ENCODE results near the gene DENND1B. TPM values are rescaled to one million over a fixed set of nuclear protein-coding genes. Genes with fewer than 3 reads are reported as not detected.
A peak's percentile ranks its signal among the peaks of the same experiment; 100 is the strongest.
"Not testable (repeated sequence)": the region's sequence is repeated elsewhere in the genome, so short reads cannot be mapped to it uniquely, and the experiment has no call there.

Gene DENND1B
- total and polyA plus RNA-seq, 2 donors (not counting 1 experiment from before 2014, with no cell fraction given), result 4.3 to 25.4 TPM

- H4K20me1 ChIP-seq (ENCODE audit: control insufficient read depth, insufficient read depth, low read length, poor library complexity, severe bottlenecking), result no peaks in the 10 kb centered on the region
- H2AFZ ChIP-seq (ENCODE audit: insufficient read depth, low read depth, low read length, poor library complexity, severe bottlenecking), result no peak overlapping the region
- no peaks in the 10 kb centered on the region for H3K27me3 ChIP-seq (replicated peaks in 1 of 4; ENCODE audit: control extremely low read depth in 1 of 4, control insufficient read depth in 3 of 4, insufficient read depth in 4 of 4, low read length in 3 of 4)
- TF ChIP-seq EZH2 (IDR thresholded peaks at IDR 0.05; ENCODE audit: borderline replicate concordance, insufficient read depth, low read depth, low read length, poor library complexity, severe bottlenecking), result no peak
- no peak for TF ChIP-seq CTCF (IDR thresholded peaks at IDR 0.05)
- H3K27ac Mint-ChIP-seq, result no peak overlapping the region
- peak; percentile 14 for ATAC-seq (ENCODE audit: low read depth)
- peaks cover 3% of the 10 kb centered on the region for H3K79me2 ChIP-seq (ENCODE audit: control insufficient read depth, insufficient read depth, low read length)
- peaks cover 4% of the 10 kb centered on the region for H3K9me3 Mint-ChIP-seq (ENCODE audit: insufficient read depth)
- H3K9me3 ChIP-seq (ENCODE audit: control extremely low read depth in 1 of 3, control insufficient read depth in 2 of 3, insufficient read depth in 1 of 3, low read length in 2 of 3), result no peaks in the 10 kb centered on the region
- no peak overlapping the region for H3K4me3 ChIP-seq (ENCODE audit: control extremely low read depth in 1 of 5, extremely low read depth in 1 of 5, insufficient read depth in 1 of 5, low read depth in 2 of 5, low read length in 4 of 5)
- H3K27me3 Mint-ChIP-seq, result no peaks in the 10 kb centered on the region
- H3K4me3 Mint-ChIP-seq, result no peak overlapping the region
- CTCF ChIA-PET, result no interaction called here
- H3K4me1 Mint-ChIP-seq, result peaks cover 8% of the 10 kb centered on the region
- H3K36me3 ChIP-seq (replicated peaks in 1 of 2; ENCODE audit: control extremely low read depth in 1 of 2, control insufficient read depth in 1 of 2, extremely low read depth in 1 of 2, insufficient read depth in 2 of 2, low read length in 1 of 2), result no peaks in the 10 kb centered on the region
- WGBS (ENCODE audit: insufficient coverage), result no CpG with 5 or more reads among the region's 1 CpG
- H3K4me2 ChIP-seq (replicated peaks; ENCODE audit: low read depth, low read length, poor library complexity, severe bottlenecking), result no peak overlapping the region
- peaks cover 0 to 3% of the 10 kb centered on the region in 2 donors for H3K4me1 ChIP-seq (ENCODE audit: control insufficient read depth in 2 of 2, insufficient read depth in 2 of 2, low read length in 2 of 2)
- POLR2A ChIA-PET, result no interaction called here
- intact Hi-C loops (cut with micrococcal nuclease), result no loop called here
- H3K9ac ChIP-seq (ENCODE audit: low read length), result no peak overlapping the region
- H3K27ac ChIP-seq (ENCODE audit: low read length in 2 of 2), result no peak overlapping the region
- DNase-seq, result peak; percentile 24
These were observed 68.7 kb downstream of the DENND1B start for GRCh38 chr1:197706601-197707000.

- ChIA-PET CTCF (no interaction called here), POLR2A (no interaction called here)
- no peak for TF ChIP-seq EZH2 (IDR thresholded peaks at IDR 0.05; ENCODE audit: borderline replicate concordance, insufficient read depth, low read depth, low read length, poor library complexity, severe bottlenecking)
- TF ChIP-seq CTCF (IDR thresholded peaks at IDR 0.05), result no peak
- H3K4me3 ChIP-seq (ENCODE audit: control extremely low read depth in 1 of 5, extremely low read depth in 1 of 5, insufficient read depth in 1 of 5, low read depth in 2 of 5, low read length in 4 of 5), result no peak overlapping the region
- H3K27ac ChIP-seq (ENCODE audit: low read length in 2 of 2), result no peak overlapping the region
- no peak overlapping the region for H3K4me3 Mint-ChIP-seq
- peaks cover 3% of the 10 kb centered on the region for H3K79me2 ChIP-seq (ENCODE audit: control insufficient read depth, insufficient read depth, low read length)
- H2AFZ ChIP-seq (ENCODE audit: insufficient read depth, low read depth, low read length, poor library complexity, severe bottlenecking), result no peak overlapping the region
- H3K4me1 Mint-ChIP-seq, result peaks cover 8% of the 10 kb centered on the region
- H3K27me3 Mint-ChIP-seq, result no peaks in the 10 kb centered on the region
- peaks cover 4% of the 10 kb centered on the region for H3K9me3 Mint-ChIP-seq (ENCODE audit: insufficient read depth)
- peaks cover 0 to 3% (median 0%) of the 10 kb centered on the region in 3 donors for H3K9me3 ChIP-seq (ENCODE audit: control extremely low read depth in 1 of 3, control insufficient read depth in 2 of 3, insufficient read depth in 1 of 3, low read length in 2 of 3)
- intact Hi-C loops (cut with micrococcal nuclease), result no loop called here
- H3K36me3 ChIP-seq (replicated peaks in 1 of 2; ENCODE audit: control extremely low read depth in 1 of 2, control insufficient read depth in 1 of 2, extremely low read depth in 1 of 2, insufficient read depth in 2 of 2, low read length in 1 of 2), result no peaks in the 10 kb centered on the region
- DNase-seq (no peak), ATAC-seq (ENCODE audit: low read depth) (no peak)
- WGBS (ENCODE audit: insufficient coverage), result no CpG with 5 or more reads among the region's 3 CpGs
- no peak overlapping the region for H3K9ac ChIP-seq (ENCODE audit: low read length)
- H3K27me3 ChIP-seq (replicated peaks in 1 of 4; ENCODE audit: control extremely low read depth in 1 of 4, control insufficient read depth in 3 of 4, insufficient read depth in 4 of 4, low read length in 3 of 4), result no peaks in the 10 kb centered on the region
- H3K4me1 ChIP-seq (ENCODE audit: control insufficient read depth in 2 of 2, insufficient read depth in 2 of 2, low read length in 2 of 2), result peaks cover 0 to 3% of the 10 kb centered on the region in 2 donors
- H3K27ac Mint-ChIP-seq, result no peak overlapping the region
- no peaks in the 10 kb centered on the region for H4K20me1 ChIP-seq (ENCODE audit: control insufficient read depth, insufficient read depth, low read length, poor library complexity, severe bottlenecking)
- no peak overlapping the region for H3K4me2 ChIP-seq (replicated peaks; ENCODE audit: low read depth, low read length, poor library complexity, severe bottlenecking)
These were observed 69.3 kb downstream of the DENND1B start for GRCh38 chr1:197705941-197706340.

GRCh38 chr1:197700688-197701087, 74.6 kb downstream of the DENND1B start:
- H3K36me3 ChIP-seq (replicated peaks in 1 of 2; ENCODE audit: control extremely low read depth in 1 of 2, control insufficient read depth in 1 of 2, extremely low read depth in 1 of 2, insufficient read depth in 2 of 2, low read length in 1 of 2); H3K4me2 ChIP-seq (replicated peaks; ENCODE audit: low read depth, low read length, poor library complexity, severe bottlenecking); H4K20me1 ChIP-seq (ENCODE audit: control insufficient read depth, insufficient read depth, low read length, poor library complexity, severe bottlenecking); H3K27me3 Mint-ChIP-seq; H3K9ac ChIP-seq (ENCODE audit: low read length); H3K4me3 Mint-ChIP-seq; H3K4me1 ChIP-seq (ENCODE audit: control insufficient read depth in 2 of 2, insufficient read depth in 2 of 2, low read length in 2 of 2); H3K9me3 ChIP-seq (ENCODE audit: control extremely low read depth in 1 of 3, control insufficient read depth in 2 of 3, insufficient read depth in 1 of 3, low read length in 2 of 3); H3K27me3 ChIP-seq (replicated peaks in 1 of 4; ENCODE audit: control extremely low read depth in 1 of 4, control insufficient read depth in 3 of 4, insufficient read depth in 4 of 4, low read length in 3 of 4); ATAC-seq (ENCODE audit: low read depth); H3K9me3 Mint-ChIP-seq (ENCODE audit: insufficient read depth); POLR2A ChIA-PET; H3K79me2 ChIP-seq (ENCODE audit: control insufficient read depth, insufficient read depth, low read length); H3K27ac Mint-ChIP-seq; DNase-seq; H3K27ac ChIP-seq (ENCODE audit: low read length in 2 of 2); CTCF ChIA-PET; H2AFZ ChIP-seq (ENCODE audit: insufficient read depth, low read depth, low read length, poor library complexity, severe bottlenecking); intact Hi-C loops (cut with micrococcal nuclease); H3K4me3 ChIP-seq (ENCODE audit: control extremely low read depth in 1 of 5, extremely low read depth in 1 of 5, insufficient read depth in 1 of 5, low read depth in 2 of 5, low read length in 4 of 5): not testable (repeated sequence)
- peaks cover 31% of the 10 kb centered on the region for H3K4me1 Mint-ChIP-seq
- WGBS (ENCODE audit: insufficient coverage), result no CpG with 5 or more reads among the region's 4 CpGs
